SK-N-SH (cell line): ENCODE data around the gene PCNX4. TPM values are rescaled to one million over a fixed set of nuclear protein-coding genes. Genes with fewer than 3 reads are reported as not detected.

Experiments used
- CTCF ChIA-PET: fragments of 300-600, 350-600 bp; formaldehyde crosslinking; extraction: SDS; loops from one replicate; lab custom pipeline; 2021; lab: Yijun Ruan, JAX
- POLR2A ChIA-PET: fragments of 350-600 bp; sonication (Branson Sonifier 250); formaldehyde crosslinking; extraction: SDS; loops from one replicate; lab custom pipeline; 2020; ENCODE audit warnings: antibody characterized with exemption, inconsistent platforms; lab: Yijun Ruan, JAX
- DNase-seq: peaks from one replicate; pipeline ENCODE4 v3.0.0; 2012
- H2AFZ ChIP-seq: fragments of 200-600 bp; sonication (generic); 2 replicates; pipeline ENCODE4 v1.8.1; 2016; ENCODE audit warnings: antibody characterized with exemption, mild to moderate bottlenecking, low read depth
- H3F3A ChIP-seq: fragments of 200-600 bp; sonication (generic); replicated peaks from 2 replicates; pipeline ENCODE3; 2016; ENCODE audit warnings: antibody characterized with exemption, mild to moderate bottlenecking; ENCODE audit not compliant: insufficient read depth
- H3K27ac ChIP-seq, 2 experiments: fragments of 200-500 bp in 1 of 2; fragments of 200-600 bp in 1 of 2; sonication (Bioruptor generic) in 1 of 2; sonication (generic), shearing (Covaris generic) in 1 of 2; 2 replicates each; pipeline versions ENCODE4 v1.5.1 to v1.6.1; 2014 to 2016; ENCODE audit warnings: low read depth in 2 of 2, inconsistent platforms in 1 of 2, low read length in 1 of 2, mild to moderate bottlenecking in 1 of 2, mixed read lengths in 1 of 2
- H3K27me3 ChIP-seq: fragments of 200-600 bp; sonication (generic), shearing (Covaris generic); 2 replicates; pipeline ENCODE4 v1.6.1; 2016; ENCODE audit warnings: mixed run types; ENCODE audit not compliant: insufficient read depth
- H3K36me3 ChIP-seq, 2 experiments: fragments of 200-500 bp in 1 of 2; fragments of 200-600 bp in 1 of 2; sonication (Bioruptor generic) in 1 of 2; sonication (generic) in 1 of 2; replicated peaks in 1 of 2; 2 replicates each; pipeline versions ENCODE3 to v1.5.1; 2014 to 2016; ENCODE audit warnings: low read length in 1 of 2, mild to moderate bottlenecking in 1 of 2; ENCODE audit not compliant: insufficient read depth in 2 of 2, control insufficient read depth in 1 of 2
- H3K4me1 ChIP-seq, 2 experiments: fragments of 200-500 bp in 1 of 2; fragments of 200-600 bp in 1 of 2; sonication (Bioruptor generic) in 1 of 2; sonication (generic), shearing (Covaris generic) in 1 of 2; 2 replicates each; pipeline versions ENCODE4 v1.5.1 to v1.6.1; 2014 to 2016; ENCODE audit warnings: low read depth in 1 of 2, low read length in 1 of 2, mixed run types in 1 of 2; ENCODE audit not compliant: insufficient read depth in 2 of 2, control insufficient read depth in 1 of 2
- H3K4me2 ChIP-seq: fragments of 200-600 bp; sonication (generic), shearing (Covaris generic); 2 replicates; pipeline ENCODE4 v1.6.1; 2017; ENCODE audit warnings: mixed run types
- H3K4me3 ChIP-seq, 2 experiments: fragments of 200-500 bp in 1 of 2; fragments of 200-600 bp in 1 of 2; sonication (Bioruptor generic) in 1 of 2; sonication (generic), shearing (Covaris generic) in 1 of 2; 2 replicates each; pipeline versions ENCODE4 v1.5.1 to v1.8.1; 2014 to 2016; ENCODE audit warnings: low read depth in 2 of 2, inconsistent platforms in 1 of 2, low read length in 1 of 2, mild to moderate bottlenecking in 1 of 2, mixed read lengths in 1 of 2, moderate library complexity in 1 of 2
- H3K79me2 ChIP-seq: fragments of 200-600 bp; sonication (generic); 2 replicates; pipeline ENCODE4 v1.8.1; 2017; ENCODE audit warnings: mild to moderate bottlenecking; ENCODE audit not compliant: insufficient read depth
- H3K9ac ChIP-seq: fragments of 200-600 bp; sonication (generic); 2 replicates; pipeline ENCODE4 v1.6.1; 2017; ENCODE audit warnings: mixed run types
- H3K9me2 ChIP-seq: fragments of 200-600 bp; sonication (generic); 2 replicates; pipeline ENCODE4 v1.6.1; 2017; ENCODE audit warnings: mixed run types
- H3K9me3 ChIP-seq: fragments of 200-600 bp; sonication (generic); 2 replicates; pipeline ENCODE4 v1.6.1; 2017; ENCODE audit warnings: mixed run types, mild to moderate bottlenecking, moderate library complexity
- H4K20me1 ChIP-seq: fragments of 200-600 bp; sonication (generic); 2 replicates; pipeline ENCODE4 v1.6.1; 2017; ENCODE audit warnings: mild to moderate bottlenecking, mixed run types; ENCODE audit not compliant: insufficient read depth
- ELF1 ChIP-seq: IDR thresholded peaks from 2 replicates; pipeline ENCODE4 v1.4.0; 2012
- GABPA ChIP-seq: IDR thresholded peaks from 2 replicates; pipeline ENCODE4 v1.4.0; 2012; ENCODE audit warnings: low read depth, mild to moderate bottlenecking
- GATA2 ChIP-seq: sonication (generic); formaldehyde crosslinking; IDR thresholded peaks from 2 replicates; pipeline ENCODE4 v1.5.0; 2020; ENCODE audit warnings: mild to moderate bottlenecking, missing genetic modification reagents
- JUND ChIP-seq: IDR thresholded peaks from 2 replicates; pipeline ENCODE4 v1.4.0; 2012
- MXI1 ChIP-seq: IDR thresholded peaks from 2 replicates; pipeline ENCODE4 v1.6.1; 2012; ENCODE audit warnings: mild to moderate bottlenecking, low read depth, low read length, improper control_type of control experiment
- NFIC ChIP-seq: IDR thresholded peaks from 2 replicates; pipeline ENCODE4 v1.4.0; 2012; ENCODE audit warnings: borderline replicate concordance
- NRF1 ChIP-seq: IDR thresholded peaks from 2 replicates; pipeline ENCODE4 v1.6.1; 2012; ENCODE audit warnings: low read depth, mild to moderate bottlenecking, low read length
- POLR2AphosphoS5 ChIP-seq: IDR thresholded peaks from 2 replicates; pipeline ENCODE4 v1.6.1; 2012; ENCODE audit warnings: low read depth, low read length
- RFX5 ChIP-seq: IDR thresholded peaks from 2 replicates; pipeline ENCODE4 v1.6.1; 2012; ENCODE audit warnings: mild to moderate bottlenecking, improper control_type of control experiment, low read length
- RXRA ChIP-seq: IDR thresholded peaks from 2 replicates; pipeline ENCODE4 v1.4.0; 2012; ENCODE audit warnings: low read depth, mild to moderate bottlenecking, borderline replicate concordance
- SIN3A ChIP-seq: IDR thresholded peaks from 2 replicates; pipeline ENCODE4 v1.6.1; 2012; ENCODE audit warnings: low read depth, mild to moderate bottlenecking, low read length, moderate library complexity, borderline replicate concordance
- SMC3 ChIP-seq: IDR thresholded peaks from 2 replicates; pipeline ENCODE4 v1.6.1; 2012; ENCODE audit warnings: low read depth, low read length, improper control_type of control experiment
- TCF12 ChIP-seq: IDR thresholded peaks from 2 replicates; pipeline ENCODE4 v1.4.0; 2012
- TEAD4 ChIP-seq: IDR thresholded peaks from 2 replicates; pipeline ENCODE4 v1.4.0; 2012; ENCODE audit warnings: mild to moderate bottlenecking, borderline replicate concordance; ENCODE audit not compliant: insufficient read depth
- ZBTB33 ChIP-seq: IDR thresholded peaks from 2 replicates; pipeline ENCODE4 v1.4.0; 2012; ENCODE audit warnings: low read depth, borderline replicate concordance
- WGBS: methylation state at CpG from one replicate; pipeline ENCODE4 v1.1.6; 2017; ENCODE audit warnings: low lambda C conversion rate; 5-methylcytosine and 5-hydroxymethylcytosine counted together
- polyA plus RNA-seq, 3 experiments: library from polyadenylated mRNA; depleted of rRNA; stranded (reverse); fragments of >200 nt; gene quantifications; 2 replicates each; pipeline ENCODE4 v1.2.3, GENCODE V29; 2012
- TF ChIP-seq, protein P1 (sequence below): IDR thresholded peaks from 2 replicates; pipeline ENCODE4 v1.4.0; 2012; ENCODE audit warnings: low read depth
- TF ChIP-seq, protein P2 (sequence below): IDR thresholded peaks from 2 replicates; pipeline ENCODE4 v1.6.1; 2012; ENCODE audit warnings: mild to moderate bottlenecking, low read depth, low read length, moderate library complexity
- TF ChIP-seq, protein P3 (sequence below): fragments of 200-600 bp; sonication (generic); IDR thresholded peaks from 2 replicates; pipeline ENCODE4 v1.6.1; 2017; ENCODE audit warnings: antibody characterized with exemption, mild to moderate bottlenecking, moderate library complexity

PCNX4 gene
- polyA plus RNA-seq, 1 of the 3 experiments (the other 2 are of a cell fraction): 21.1 TPM

DNA sequence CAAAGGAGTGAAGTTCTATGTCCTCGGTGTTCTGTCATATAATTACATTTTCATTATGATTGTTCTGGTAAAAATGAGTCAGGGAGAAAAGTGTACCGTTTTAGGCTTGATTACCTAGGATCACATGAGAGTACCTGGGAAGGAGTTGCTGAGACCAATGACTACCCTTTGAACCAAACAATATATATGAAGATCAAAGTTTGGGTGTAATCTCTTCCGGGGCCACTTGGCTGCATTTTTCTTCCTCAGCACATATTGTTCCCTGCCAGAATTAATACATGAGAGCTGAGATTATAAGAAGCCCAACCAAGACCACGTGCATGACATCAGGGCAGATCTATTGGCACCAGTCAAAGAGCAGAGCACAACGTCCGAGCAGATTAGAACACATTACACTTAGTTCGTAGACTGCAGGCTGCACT, 114.5 kb downstream of the PCNX4 start (continued):
- TF ChIP-seq ZBTB33 (no peak), JUND (no peak), TEAD4 (no peak), TCF12 (no peak), NFIC (no peak), SMC3 (no peak), RFX5 (no peak), MXI1 (no peak), RXRA (no peak), POLR2AphosphoS5 (no peak)
- TF ChIP-seq, protein P1, sequence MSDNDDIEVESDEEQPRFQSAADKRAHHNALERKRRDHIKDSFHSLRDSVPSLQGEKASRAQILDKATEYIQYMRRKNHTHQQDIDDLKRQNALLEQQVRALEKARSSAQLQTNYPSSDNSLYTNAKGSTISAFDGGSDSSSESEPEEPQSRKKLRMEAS: no peak

DNA sequence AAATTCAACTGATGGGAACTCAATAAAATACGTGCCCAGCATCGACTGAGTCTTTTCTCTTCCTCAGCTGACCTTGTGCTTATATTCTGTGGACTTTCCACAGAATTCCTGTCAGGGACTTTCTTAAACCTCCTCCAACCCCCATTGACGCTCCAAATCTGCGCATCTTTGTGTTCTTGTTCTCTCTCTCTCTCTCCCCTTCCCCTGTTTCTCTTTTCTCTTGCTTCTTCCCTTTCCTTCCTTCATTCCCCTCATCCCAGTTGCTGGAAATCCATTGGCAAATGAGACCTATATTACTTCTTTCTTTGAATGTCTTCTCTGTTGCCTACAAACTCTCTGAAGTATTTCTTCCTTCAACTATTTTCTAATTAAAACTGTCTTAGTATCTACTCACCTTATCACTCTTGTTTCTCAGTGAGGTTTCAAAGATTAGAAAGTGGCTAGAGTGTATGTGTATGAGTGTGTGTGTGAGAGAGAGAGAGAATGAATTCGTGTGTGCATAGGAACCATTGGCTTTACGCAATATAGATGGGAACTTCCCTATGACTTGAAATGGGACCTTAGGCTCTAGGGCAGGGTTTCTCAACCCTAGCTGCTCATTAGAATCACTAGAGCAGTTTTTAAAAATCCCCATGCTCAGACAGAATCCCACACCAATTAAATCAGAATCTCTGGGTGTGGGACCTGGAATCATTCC, 115.3 kb downstream of the PCNX4 start:
- Histone ChIP-seq H3F3A (no peaks in the 10 kb centered on the region), H3K79me2 (no peaks in the 10 kb centered on the region), H3K4me3 (no peak overlapping the region), H3K4me1 (peaks cover 0 to 4% of the 10 kb centered on the region in 2 experiments; a peak in 2 of 4 replicates), H2AFZ (no peak overlapping the region), H4K20me1 (no peaks in the 10 kb centered on the region), H3K27me3 (no peaks in the 10 kb centered on the region; the same call in 1 of the 2 replicates), H3K36me3 (no peaks in the 10 kb centered on the region), H3K9me3 (no peaks in the 10 kb centered on the region), H3K4me2 (no peak overlapping the region), H3K9ac (no peak overlapping the region), H3K27ac (no peak overlapping the region), H3K9me2 (no peaks in the 10 kb centered on the region)
- DNase-seq: no peak
- TF ChIP-seq ELF1 (no peak), GATA2 (CRISPR knock-in tag) (no peak), MXI1 (no peak), GABPA (no peak), RFX5 (no peak), SIN3A (no peak), POLR2AphosphoS5 (no peak), NRF1 (no peak), SMC3 (no peak)
- TF ChIP-seq, protein P1: no peak
- TF ChIP-seq, protein P2, sequence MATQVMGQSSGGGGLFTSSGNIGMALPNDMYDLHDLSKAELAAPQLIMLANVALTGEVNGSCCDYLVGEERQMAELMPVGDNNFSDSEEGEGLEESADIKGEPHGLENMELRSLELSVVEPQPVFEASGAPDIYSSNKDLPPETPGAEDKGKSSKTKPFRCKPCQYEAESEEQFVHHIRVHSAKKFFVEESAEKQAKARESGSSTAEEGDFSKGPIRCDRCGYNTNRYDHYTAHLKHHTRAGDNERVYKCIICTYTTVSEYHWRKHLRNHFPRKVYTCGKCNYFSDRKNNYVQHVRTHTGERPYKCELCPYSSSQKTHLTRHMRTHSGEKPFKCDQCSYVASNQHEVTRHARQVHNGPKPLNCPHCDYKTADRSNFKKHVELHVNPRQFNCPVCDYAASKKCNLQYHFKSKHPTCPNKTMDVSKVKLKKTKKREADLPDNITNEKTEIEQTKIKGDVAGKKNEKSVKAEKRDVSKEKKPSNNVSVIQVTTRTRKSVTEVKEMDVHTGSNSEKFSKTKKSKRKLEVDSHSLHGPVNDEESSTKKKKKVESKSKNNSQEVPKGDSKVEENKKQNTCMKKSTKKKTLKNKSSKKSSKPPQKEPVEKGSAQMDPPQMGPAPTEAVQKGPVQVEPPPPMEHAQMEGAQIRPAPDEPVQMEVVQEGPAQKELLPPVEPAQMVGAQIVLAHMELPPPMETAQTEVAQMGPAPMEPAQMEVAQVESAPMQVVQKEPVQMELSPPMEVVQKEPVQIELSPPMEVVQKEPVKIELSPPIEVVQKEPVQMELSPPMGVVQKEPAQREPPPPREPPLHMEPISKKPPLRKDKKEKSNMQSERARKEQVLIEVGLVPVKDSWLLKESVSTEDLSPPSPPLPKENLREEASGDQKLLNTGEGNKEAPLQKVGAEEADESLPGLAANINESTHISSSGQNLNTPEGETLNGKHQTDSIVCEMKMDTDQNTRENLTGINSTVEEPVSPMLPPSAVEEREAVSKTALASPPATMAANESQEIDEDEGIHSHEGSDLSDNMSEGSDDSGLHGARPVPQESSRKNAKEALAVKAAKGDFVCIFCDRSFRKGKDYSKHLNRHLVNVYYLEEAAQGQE: no peak
- TF ChIP-seq, protein P3, sequence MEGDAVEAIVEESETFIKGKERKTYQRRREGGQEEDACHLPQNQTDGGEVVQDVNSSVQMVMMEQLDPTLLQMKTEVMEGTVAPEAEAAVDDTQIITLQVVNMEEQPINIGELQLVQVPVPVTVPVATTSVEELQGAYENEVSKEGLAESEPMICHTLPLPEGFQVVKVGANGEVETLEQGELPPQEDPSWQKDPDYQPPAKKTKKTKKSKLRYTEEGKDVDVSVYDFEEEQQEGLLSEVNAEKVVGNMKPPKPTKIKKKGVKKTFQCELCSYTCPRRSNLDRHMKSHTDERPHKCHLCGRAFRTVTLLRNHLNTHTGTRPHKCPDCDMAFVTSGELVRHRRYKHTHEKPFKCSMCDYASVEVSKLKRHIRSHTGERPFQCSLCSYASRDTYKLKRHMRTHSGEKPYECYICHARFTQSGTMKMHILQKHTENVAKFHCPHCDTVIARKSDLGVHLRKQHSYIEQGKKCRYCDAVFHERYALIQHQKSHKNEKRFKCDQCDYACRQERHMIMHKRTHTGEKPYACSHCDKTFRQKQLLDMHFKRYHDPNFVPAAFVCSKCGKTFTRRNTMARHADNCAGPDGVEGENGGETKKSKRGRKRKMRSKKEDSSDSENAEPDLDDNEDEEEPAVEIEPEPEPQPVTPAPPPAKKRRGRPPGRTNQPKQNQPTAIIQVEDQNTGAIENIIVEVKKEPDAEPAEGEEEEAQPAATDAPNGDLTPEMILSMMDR: no peak
- ChIA-PET POLR2A (no interaction called here), CTCF (interaction anchor here (0.8 kb wide), 1 partner anchor 12 kb away, joined by 3 read pairs; no protein-coding TSS in a partner anchor)
- 67% methylated on average over 6 of the region's 6 CpGs for WGBS
